HepG2 (cell line): Measurements from ENCODE around the gene S100P. TPM values are rescaled to one million over a fixed set of nuclear protein-coding genes. Genes with fewer than 3 reads are reported as not detected.

Experiments used
- AKAP8 ChIP-seq: sonication (generic); formaldehyde crosslinking; IDR thresholded peaks from 2 replicates; pipeline ENCODE4 v1.5.1; 2020; ENCODE audit warnings: mild to moderate bottlenecking, missing genetic modification reagents
- CAMTA2 ChIP-seq: sonication (generic); formaldehyde crosslinking; IDR thresholded peaks from 2 replicates; pipeline ENCODE4 v1.4.0; 2020; ENCODE audit warnings: mild to moderate bottlenecking, missing genetic modification reagents, borderline replicate concordance
- CSRNP1 ChIP-seq: sonication (generic); formaldehyde crosslinking; IDR thresholded peaks from 2 replicates; pipeline ENCODE4 v1.8.1; 2023; ENCODE audit warnings: mild to moderate bottlenecking, missing genetic modification reagents
- E2F1 ChIP-seq: sonication (generic); formaldehyde crosslinking; IDR thresholded peaks from 2 replicates; pipeline ENCODE4 v1.5.0; 2020; ENCODE audit warnings: missing genetic modification reagents
- IRF9 ChIP-seq: sonication (generic); formaldehyde crosslinking; IDR thresholded peaks from 2 replicates; pipeline ENCODE4 v1.8.0; 2022; ENCODE audit warnings: missing genetic modification reagents, mild to moderate bottlenecking, borderline replicate concordance
- NFRKB ChIP-seq: fragments of 450-650 bp; IDR thresholded peaks from 2 replicates; pipeline ENCODE4 v1.6.1; 2017
- PLRG1 ChIP-seq: fragments of 450-650 bp; conservative IDR thresholded peaks from 2 replicates; pipeline ENCODE4 v1.6.1; 2016
- POLR2AphosphoS2 ChIP-seq: IDR thresholded peaks from 2 replicates; pipeline ENCODE4 v1.6.1; 2011; ENCODE audit warnings: low read depth, low read length, improper control_type of control experiment
- PRPF4 ChIP-seq: fragments of 200-400 bp; formaldehyde crosslinking; IDR thresholded peaks from 2 replicates; pipeline ENCODE4 v1.6.1; 2016; ENCODE audit warnings: low read length, low read depth; ENCODE audit not compliant: poor library complexity, severe bottlenecking
- RARA ChIP-seq: IDR thresholded peaks from 2 replicates; pipeline ENCODE4 v1.6.1; 2016; ENCODE audit warnings: missing genetic modification reagents, missing compliant biosample characterization
- ZFP36L1 ChIP-seq: sonication (generic); formaldehyde crosslinking; IDR thresholded peaks from 2 replicates; pipeline ENCODE4 v1.8.0; 2022; ENCODE audit warnings: mild to moderate bottlenecking, missing genetic modification reagents, moderate library complexity
- ZNF253 ChIP-seq: sonication (generic); formaldehyde crosslinking; IDR thresholded peaks from 2 replicates; pipeline ENCODE4 v1.8.0; 2022; ENCODE audit warnings: mild to moderate bottlenecking, missing genetic modification reagents, borderline replicate concordance
- ZNF773 ChIP-seq: sonication (generic); formaldehyde crosslinking; IDR thresholded peaks from 2 replicates; pipeline ENCODE4 v1.4.0; 2020; ENCODE audit warnings: missing genetic modification reagents, borderline replicate concordance
- ZNF781 ChIP-seq: sonication (generic); formaldehyde crosslinking; IDR thresholded peaks from 2 replicates; pipeline ENCODE4 v1.5.1; 2020; ENCODE audit warnings: borderline replicate concordance, mild to moderate bottlenecking, missing genetic modification reagents; ENCODE audit errors: not compliant biosample characterization
- polyA plus RNA-seq, 8 experiments: library from polyadenylated mRNA; depleted of rRNA in 3 of 8; stranded (reverse) in 7 of 8; unstranded in 1 of 8; fragments of >200 nt; fragmentation: Illumina TruSeq in 4 of 8; extraction: Trizol in 4 of 8; gene quantifications; 2 replicates each; pipeline versions ENCODE4 v1.2.1 to v1.2.3, GENCODE V29; 2011 to 2016; ENCODE audit warnings: low read depth in 4 of 8, missing spikeins in 1 of 8, mixed read lengths in 1 of 8; ENCODE audit not compliant: insufficient read depth in 1 of 8
- total RNA-seq, 5 experiments: library from RNA; depleted of rRNA; stranded (reverse); fragments of >200 nt; fragmentation: Illumina TruSeq; extraction: Trizol; gene quantifications; 2 replicates each; pipeline ENCODE4 v1.2.3, GENCODE V29; 2016; ENCODE audit warnings: low read depth in 1 of 5
- TF ChIP-seq, protein P1 (sequence below): sonication (generic); formaldehyde crosslinking; IDR thresholded peaks from 2 replicates; pipeline ENCODE4 v1.4.0; 2020; ENCODE audit warnings: missing genetic modification reagents
- TF ChIP-seq, protein P2 (sequence below): sonication (generic); formaldehyde crosslinking; IDR thresholded peaks from 2 replicates; pipeline ENCODE4 v1.5.1; 2020; ENCODE audit warnings: mild to moderate bottlenecking, moderate library complexity, missing genetic modification reagents
- TF ChIP-seq, protein P3 (sequence below): conservative IDR thresholded peaks from 2 replicates; pipeline ENCODE4 v1.6.1; 2018; ENCODE audit warnings: missing genetic modification reagents

The S100P gene
- total and polyA plus RNA-seq, 2 of the 13 experiments (the other 11 are each of a cell fraction or from before 2014, with no cell fraction given): 278 to 1,649 TPM

DNA sequence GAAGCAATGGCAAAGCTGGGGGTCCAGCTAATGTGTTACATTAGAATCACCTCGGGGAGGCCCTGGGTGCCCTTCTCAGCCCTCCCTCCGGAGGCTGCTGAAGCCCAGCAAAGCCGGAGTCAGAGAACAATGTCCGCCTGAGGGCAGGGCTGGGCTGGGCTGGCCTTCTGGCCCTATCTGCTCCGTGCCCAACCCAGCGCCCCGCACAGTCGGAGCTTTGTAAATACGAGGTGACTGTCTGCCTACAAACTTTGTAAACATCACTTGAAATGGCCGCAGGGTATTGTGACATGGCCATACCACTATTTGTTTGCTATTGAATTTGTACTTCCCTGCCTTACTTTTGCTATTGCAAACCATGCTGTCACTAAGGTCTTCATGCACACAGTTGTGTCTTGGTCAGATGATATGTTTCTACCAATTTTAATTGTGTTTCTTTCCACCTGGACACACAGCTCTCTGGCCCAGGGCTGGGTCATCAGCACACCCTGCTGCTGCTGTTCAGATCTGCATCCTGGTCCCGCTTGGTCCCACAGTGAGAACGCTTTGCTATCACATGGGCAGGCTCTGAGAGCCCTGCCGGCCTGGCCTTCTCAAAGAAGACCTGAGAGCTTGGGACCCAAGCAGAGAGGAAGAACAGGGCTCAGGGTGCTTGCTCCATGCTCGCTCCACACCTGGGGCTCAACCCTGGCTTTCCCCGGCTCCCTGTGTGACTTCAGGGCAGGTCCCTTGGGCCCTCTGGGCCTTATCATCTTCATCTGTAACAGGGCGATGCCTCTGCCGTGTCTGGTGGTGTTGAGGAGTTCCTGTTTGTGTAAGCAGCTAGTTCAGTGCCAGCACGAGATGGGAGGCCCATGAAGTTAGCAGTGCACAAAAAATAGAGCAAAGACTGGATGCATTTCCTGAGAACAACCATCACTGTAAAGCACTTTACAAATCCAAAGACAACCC is 2.3 kb downstream of the S100P start (continued):
- TF ChIP-seq, protein P1, sequence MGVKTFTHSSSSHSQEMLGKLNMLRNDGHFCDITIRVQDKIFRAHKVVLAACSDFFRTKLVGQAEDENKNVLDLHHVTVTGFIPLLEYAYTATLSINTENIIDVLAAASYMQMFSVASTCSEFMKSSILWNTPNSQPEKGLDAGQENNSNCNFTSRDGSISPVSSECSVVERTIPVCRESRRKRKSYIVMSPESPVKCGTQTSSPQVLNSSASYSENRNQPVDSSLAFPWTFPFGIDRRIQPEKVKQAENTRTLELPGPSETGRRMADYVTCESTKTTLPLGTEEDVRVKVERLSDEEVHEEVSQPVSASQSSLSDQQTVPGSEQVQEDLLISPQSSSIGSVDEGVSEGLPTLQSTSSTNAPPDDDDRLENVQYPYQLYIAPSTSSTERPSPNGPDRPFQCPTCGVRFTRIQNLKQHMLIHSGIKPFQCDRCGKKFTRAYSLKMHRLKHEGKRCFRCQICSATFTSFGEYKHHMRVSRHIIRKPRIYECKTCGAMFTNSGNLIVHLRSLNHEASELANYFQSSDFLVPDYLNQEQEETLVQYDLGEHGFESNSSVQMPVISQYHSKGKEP (CRISPR knock-in tag): no peak
- no peak for TF ChIP-seq PRPF4
- TF ChIP-seq ZNF773: no peak
- no peak for TF ChIP-seq PLRG1
- peak; percentile 94 for TF ChIP-seq RARA (CRISPR knock-in tag)
- peak; percentile 50 for TF ChIP-seq ZNF781 (CRISPR knock-in tag)
- TF ChIP-seq E2F1 (CRISPR knock-in tag): no peak
- TF ChIP-seq POLR2AphosphoS2: no peak
- TF ChIP-seq, protein P2, sequence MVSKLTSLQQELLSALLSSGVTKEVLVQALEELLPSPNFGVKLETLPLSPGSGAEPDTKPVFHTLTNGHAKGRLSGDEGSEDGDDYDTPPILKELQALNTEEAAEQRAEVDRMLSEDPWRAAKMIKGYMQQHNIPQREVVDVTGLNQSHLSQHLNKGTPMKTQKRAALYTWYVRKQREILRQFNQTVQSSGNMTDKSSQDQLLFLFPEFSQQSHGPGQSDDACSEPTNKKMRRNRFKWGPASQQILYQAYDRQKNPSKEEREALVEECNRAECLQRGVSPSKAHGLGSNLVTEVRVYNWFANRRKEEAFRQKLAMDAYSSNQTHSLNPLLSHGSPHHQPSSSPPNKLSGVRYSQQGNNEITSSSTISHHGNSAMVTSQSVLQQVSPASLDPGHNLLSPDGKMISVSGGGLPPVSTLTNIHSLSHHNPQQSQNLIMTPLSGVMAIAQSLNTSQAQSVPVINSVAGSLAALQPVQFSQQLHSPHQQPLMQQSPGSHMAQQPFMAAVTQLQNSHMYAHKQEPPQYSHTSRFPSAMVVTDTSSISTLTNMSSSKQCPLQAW (CRISPR knock-in tag): peak; percentile 85
- TF ChIP-seq ZFP36L1: no peak; the same call in 1 of the 2 replicates
- TF ChIP-seq NFRKB: no peak
- TF ChIP-seq CSRNP1 (CRISPR knock-in tag): no peak; the same call in 1 of the 2 replicates
- TF ChIP-seq ZNF253 (CRISPR knock-in tag): no peak
- no peak for TF ChIP-seq IRF9 (CRISPR knock-in tag)
- TF ChIP-seq, protein P3, sequence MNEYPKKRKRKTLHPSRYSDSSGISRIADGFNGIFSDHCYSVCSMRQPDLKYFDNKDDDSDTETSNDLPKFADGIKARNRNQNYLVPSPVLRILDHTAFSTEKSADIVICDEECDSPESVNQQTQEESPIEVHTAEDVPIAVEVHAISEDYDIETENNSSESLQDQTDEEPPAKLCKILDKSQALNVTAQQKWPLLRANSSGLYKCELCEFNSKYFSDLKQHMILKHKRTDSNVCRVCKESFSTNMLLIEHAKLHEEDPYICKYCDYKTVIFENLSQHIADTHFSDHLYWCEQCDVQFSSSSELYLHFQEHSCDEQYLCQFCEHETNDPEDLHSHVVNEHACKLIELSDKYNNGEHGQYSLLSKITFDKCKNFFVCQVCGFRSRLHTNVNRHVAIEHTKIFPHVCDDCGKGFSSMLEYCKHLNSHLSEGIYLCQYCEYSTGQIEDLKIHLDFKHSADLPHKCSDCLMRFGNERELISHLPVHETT (CRISPR knock-in tag): peak; percentile 52; the same call in 1 of the 2 replicates
- TF ChIP-seq AKAP8 (CRISPR knock-in tag): peak; percentile 33; the same call in 1 of the 2 replicates
- no peak for TF ChIP-seq CAMTA2 (CRISPR knock-in tag)
